GM18499 (cell line): ENCODE data around the gene R3HDM2.

ENCODE experiments used
- ATAC-seq: cut with Tn5 transposase; IDR thresholded peaks from one replicate; pipeline ENCODE4 v1.9.1; 2021; ENCODE audit warnings: moderate number of reproducible peaks; ENCODE audit not compliant: insufficient read depth, unreplicated experiment

R3HDM2 gene

GRCh38 chr12:57211791-57212700, 218.8 kb downstream of the R3HDM2 start:
- ATAC-seq, result no peak

DNA sequence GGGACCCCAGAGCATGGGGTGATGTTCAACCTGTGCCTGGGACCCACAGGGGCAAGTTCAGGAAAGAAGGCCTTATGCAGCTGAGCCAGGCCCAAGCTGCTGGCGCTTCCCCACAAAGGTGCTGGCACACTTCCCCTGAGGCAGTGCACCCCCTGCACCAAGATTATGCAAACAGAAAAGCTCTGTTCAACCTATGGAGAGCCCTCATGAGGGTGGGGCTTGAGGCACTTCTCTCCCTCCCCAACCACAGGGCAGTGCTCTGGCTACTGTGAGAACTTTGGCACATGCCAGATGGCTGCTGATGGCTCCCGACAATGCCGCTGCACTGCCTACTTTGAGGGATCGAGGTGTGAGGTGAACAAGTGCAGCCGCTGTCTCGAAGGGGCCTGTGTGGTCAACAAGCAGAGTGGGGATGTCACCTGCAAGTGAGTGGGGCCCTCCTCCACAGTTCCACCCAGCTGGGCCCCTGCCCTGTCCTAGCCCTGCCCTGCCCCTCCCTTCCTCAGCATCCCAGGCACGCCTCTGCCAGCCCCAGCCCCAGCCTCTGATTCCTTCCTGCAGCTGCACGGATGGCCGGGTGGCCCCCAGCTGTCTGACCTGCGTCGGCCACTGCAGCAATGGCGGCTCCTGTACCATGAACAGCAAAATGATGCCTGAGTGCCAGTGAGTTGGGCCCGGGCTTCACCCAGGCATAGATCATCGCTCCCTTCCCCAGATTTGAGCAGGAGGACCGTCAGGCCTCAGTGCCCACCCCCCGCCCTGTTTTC, 219.7 kb downstream of the R3HDM2 start:
- ATAC-seq, result no peak

DNA sequence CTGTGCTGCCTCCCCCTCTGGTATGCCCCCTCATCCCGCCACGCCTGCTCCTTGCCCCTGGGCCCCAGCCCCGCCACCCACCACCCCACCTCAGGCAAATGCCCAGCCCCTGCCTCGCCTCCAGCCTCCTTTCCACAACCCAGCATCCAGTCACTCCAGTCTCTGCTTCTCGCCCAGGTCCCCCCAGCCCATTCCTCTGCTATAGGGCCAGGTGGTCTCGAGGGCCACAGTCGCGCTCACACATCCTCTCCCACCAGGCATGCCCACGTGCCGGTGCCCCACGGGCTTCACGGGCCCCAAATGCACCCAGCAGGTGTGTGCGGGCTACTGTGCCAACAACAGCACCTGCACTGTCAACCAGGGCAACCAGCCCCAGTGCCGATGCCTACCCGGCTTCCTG, 220.4 kb downstream of the R3HDM2 start:
- ATAC-seq, result no peak

DNA sequence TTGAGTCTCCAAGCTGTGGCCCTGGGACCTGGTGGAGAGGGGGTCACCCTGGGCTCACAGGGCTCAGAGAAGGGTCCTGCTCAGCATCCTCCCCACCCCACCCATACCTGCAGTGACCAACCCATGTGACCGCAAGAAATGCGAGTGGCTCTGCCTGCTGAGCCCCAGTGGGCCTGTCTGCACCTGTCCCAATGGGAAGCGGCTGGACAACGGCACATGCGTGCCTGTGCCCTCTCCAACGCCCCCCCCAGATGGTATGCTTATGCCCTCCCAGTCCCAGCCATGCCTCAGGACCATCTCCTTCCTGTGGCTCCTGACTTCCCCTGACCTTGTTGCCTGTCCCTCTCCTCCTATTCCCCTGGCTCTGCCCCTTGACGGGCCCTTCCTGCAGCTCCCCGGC, 220.9 kb downstream of the R3HDM2 start:
- no peak for ATAC-seq

GRCh38 chr12:57208631-57209282, 222.1 kb downstream of the R3HDM2 start:
- ATAC-seq, result no peak

- ATAC-seq, result no peak
Measured at GRCh38 chr12:57207731-57208630, 222.9 kb downstream of the R3HDM2 start.

GRCh38 chr12:57205931-57206330, 224.9 kb downstream of the R3HDM2 start:
- no peak for ATAC-seq

DNA sequence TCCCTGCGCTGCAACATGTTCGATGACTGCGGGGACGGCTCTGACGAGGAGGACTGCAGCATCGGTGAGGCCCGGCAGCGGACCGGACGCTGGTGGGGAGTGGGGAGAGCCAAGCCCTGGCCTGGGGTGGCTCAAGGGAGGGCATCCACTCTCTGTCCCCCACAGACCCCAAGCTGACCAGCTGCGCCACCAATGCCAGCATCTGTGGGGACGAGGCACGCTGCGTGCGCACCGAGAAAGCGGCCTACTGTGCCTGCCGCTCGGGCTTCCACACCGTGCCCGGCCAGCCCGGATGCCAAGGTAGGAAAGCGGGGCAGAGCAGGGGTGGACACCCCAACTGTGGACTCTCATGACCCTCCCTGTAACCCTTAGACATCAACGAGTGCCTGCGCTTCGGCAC, 225.7 kb downstream of the R3HDM2 start:
- ATAC-seq, result no peak

- ATAC-seq, result no peak
Measured at GRCh38 chr12:57204454-57204853, 226.4 kb downstream of the R3HDM2 start.

- no peak for ATAC-seq
Measured at GRCh38 chr12:57203791-57204190, 227.1 kb downstream of the R3HDM2 start.
